ENCODE results near the gene KRT32.

DNA sequence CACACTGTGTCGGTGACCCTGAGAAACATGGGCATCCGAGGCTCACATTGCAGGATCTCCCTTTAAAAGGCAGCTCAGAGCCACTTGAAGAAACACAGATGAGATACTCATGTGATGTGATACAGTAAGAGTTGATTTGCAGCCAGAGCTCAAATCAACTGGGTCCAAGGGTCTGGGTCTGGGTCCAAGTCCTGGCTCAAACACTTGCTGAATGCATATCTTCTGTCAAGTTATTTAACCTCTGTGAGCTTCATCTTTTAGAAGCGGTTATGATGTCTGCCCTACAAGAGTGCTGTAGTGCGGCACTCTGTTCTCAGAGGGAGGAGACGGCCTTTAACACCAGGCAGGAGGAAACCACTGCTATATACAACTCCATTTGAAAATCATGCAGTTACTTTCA, 32.8 kb downstream of the KRT32 start:
- TF ChIP-seq POLR2A (IDR thresholded peaks at IDR 0.05) = no peak
- TF ChIP-seq, protein P1, sequence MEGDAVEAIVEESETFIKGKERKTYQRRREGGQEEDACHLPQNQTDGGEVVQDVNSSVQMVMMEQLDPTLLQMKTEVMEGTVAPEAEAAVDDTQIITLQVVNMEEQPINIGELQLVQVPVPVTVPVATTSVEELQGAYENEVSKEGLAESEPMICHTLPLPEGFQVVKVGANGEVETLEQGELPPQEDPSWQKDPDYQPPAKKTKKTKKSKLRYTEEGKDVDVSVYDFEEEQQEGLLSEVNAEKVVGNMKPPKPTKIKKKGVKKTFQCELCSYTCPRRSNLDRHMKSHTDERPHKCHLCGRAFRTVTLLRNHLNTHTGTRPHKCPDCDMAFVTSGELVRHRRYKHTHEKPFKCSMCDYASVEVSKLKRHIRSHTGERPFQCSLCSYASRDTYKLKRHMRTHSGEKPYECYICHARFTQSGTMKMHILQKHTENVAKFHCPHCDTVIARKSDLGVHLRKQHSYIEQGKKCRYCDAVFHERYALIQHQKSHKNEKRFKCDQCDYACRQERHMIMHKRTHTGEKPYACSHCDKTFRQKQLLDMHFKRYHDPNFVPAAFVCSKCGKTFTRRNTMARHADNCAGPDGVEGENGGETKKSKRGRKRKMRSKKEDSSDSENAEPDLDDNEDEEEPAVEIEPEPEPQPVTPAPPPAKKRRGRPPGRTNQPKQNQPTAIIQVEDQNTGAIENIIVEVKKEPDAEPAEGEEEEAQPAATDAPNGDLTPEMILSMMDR (IDR thresholded peaks at IDR 0.05) = no peak

Measured in sigmoid colon (tissue), 3 donors.